Keratinocyte (primary cell): Measurements from ENCODE around the gene N4BP3.

ENCODE experiments used
- CTCF ChIP-seq, 3 experiments: IDR thresholded peaks in 1 of 3; conservative IDR thresholded peaks in 1 of 3; optimal IDR thresholded peaks in 1 of 3; 2 replicates in 2 of 3; 3 replicates in 1 of 3; pipeline versions ENCODE3 to v1.5.1; 2011; ENCODE audit warnings: low read length in 3 of 3, mild to moderate bottlenecking in 3 of 3, moderate library complexity in 2 of 3, control low read depth in 1 of 3, inconsistent platforms in 1 of 3; ENCODE audit not compliant: insufficient read depth in 2 of 3; ENCODE audit errors: extremely low read depth in 1 of 3
- EZH2 ChIP-seq: IDR thresholded peaks from one replicate; pipeline ENCODE4 v1.6.1; 2012; ENCODE audit warnings: inconsistent platforms, mild to moderate bottlenecking, low read length, moderate library complexity

- TF ChIP-seq CTCF (optimal IDR thresholded peaks at IDR 0.05 in 1 of 3, IDR thresholded peaks at IDR 0.05 in 1 of 3, conservative IDR thresholded peaks at IDR 0.05 in 1 of 3; ENCODE audit: extremely low read depth in 1 of 3, insufficient read depth in 2 of 3, low read length in 3 of 3) = no peak
- no peak for TF ChIP-seq EZH2
Measured at GRCh38 chr5:178143246-178143645, 29.9 kb downstream of the N4BP3 start.
